ENCODE measurements around the gene JADE2.
"Not testable (repeated sequence)": the region's sequence is repeated elsewhere in the genome, so short reads cannot be mapped to it uniquely, and the experiment has no call there.

Gene JADE2

DNA sequence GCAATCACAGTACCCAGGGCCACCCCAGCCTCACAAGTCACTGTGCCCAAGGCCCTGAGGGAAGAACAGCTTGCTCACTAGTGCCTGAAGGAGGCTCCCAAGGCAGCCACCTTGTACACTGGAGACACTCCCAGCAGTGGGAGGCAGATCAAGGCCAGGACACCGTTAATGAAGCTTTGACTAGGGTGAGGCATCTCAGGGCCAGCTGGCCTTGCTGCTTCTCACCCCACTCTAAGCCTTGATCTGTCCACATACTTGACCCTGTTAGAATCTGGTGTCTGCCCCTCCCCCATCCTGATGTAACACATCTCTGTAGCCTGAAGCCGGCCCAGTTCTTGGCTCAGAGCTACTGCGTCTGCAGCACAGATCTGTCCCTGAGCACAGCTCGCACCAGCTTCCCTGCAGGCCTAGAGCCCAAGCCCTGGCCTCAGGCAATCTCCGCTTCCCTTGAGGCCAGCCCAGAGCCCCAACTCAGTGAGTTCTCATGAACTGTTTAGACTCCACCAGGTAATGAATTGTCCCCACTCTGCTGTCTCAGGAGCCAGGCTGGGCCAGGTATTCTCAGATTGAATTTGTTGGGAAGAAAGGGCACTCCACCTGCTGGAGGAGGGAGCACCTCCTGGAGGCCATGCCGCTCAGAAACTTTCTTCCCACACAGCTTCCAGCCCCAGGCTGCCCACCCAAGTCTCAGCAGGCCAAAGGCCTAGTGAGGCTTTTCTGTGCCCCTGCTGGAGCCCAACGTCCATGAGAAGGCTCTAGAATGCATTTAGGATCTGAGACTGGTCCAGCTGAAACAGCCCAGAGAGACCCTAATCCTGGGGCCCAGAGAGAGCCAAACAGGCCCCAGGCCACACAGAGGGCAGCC lies 13.4 kb upstream of the JADE2 start:
- Histone ChIP-seq H3K27ac (no peak overlapping the region), H3K4me1 (ENCODE audit: control insufficient read depth in 1 of 2, insufficient read depth in 1 of 2, low read depth in 1 of 2, low read length in 1 of 2) (no peaks in the 10 kb centered on the region)

GRCh38 chr5:134512661-134512999 lies 12.8 kb upstream of the JADE2 start:
- Histone ChIP-seq H3K36me3 (no peaks in the 10 kb centered on the region), H3K27ac (no peak overlapping the region), H3K27me3 (no peaks in the 10 kb centered on the region), H3K4me1 (ENCODE audit: control insufficient read depth in 1 of 2, insufficient read depth in 1 of 2, low read depth in 1 of 2, low read length in 1 of 2) (no peaks in the 10 kb centered on the region), H3K4me3 (ENCODE audit: low read depth in 1 of 2, low read length in 1 of 2) (no peak overlapping the region), H3K9me3 (no peaks in the 10 kb centered on the region)
- no peak for TF ChIP-seq CTCF (IDR thresholded peaks at IDR 0.05)

More for the DNA sequence above, 13.4 kb upstream of the JADE2 start:
- Histone ChIP-seq H3K36me3 (no peaks in the 10 kb centered on the region), H3K4me3 (ENCODE audit: low read depth in 1 of 2, low read length in 1 of 2) (no peak overlapping the region), H3K9me3 (no peaks in the 10 kb centered on the region), H3K27me3 (no peaks in the 10 kb centered on the region)
- TF ChIP-seq CTCF (IDR thresholded peaks at IDR 0.05), result no peak

DNA sequence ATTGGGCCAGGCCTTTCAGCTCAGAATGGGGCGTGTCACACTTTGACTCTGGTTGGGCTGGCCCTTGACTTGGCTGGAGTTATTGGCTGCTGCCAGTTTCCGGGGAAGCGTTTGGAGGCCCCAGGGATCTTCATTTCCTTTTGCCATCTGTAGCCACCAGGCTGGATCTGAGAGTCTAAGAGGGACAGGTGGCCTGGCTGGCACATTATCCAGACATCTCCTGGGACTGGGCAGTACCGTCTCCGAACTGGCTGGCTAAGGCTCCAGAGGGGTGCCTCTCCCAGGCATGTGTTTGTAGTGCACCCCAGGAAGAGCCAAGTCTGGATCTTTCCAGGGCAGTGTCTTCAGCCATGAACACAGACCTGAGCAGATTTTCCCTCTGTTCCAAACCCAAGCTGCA lies 9.7 kb upstream of the JADE2 start:
- no peak overlapping the region for H3K4me3 ChIP-seq (ENCODE audit: low read depth in 1 of 2, low read length in 1 of 2)
- no peaks in the 10 kb centered on the region for H3K36me3 ChIP-seq
- H3K27me3 ChIP-seq, result no peaks in the 10 kb centered on the region
- no peaks in the 10 kb centered on the region for H3K4me1 ChIP-seq (ENCODE audit: control insufficient read depth in 1 of 2, insufficient read depth in 1 of 2, low read depth in 1 of 2, low read length in 1 of 2)
- no peak for TF ChIP-seq CTCF (IDR thresholded peaks at IDR 0.05)
- H3K27ac ChIP-seq, result no peak overlapping the region
- H3K9me3 ChIP-seq, result no peaks in the 10 kb centered on the region

DNA sequence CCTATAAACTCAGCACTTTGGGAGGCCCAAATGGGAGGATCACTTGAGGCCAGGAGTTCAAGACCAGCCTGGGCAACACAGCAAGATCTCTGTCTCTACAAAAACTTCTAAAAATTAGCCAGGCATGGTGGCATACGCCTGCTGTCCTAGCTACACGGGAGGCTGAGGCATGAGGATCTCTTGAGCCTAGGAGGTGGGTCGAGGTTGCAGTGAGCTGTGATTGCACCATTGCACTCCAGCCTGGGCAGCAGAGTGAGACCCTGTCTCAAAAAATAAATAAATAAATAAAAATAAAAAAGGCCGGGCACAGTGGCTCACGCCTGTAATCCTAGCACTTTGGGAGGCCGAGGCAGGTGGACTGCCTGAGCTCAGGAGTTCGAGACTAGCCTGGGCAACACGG lies 8.5 kb upstream of the JADE2 start:
- H3K4me3 ChIP-seq (ENCODE audit: low read depth in 1 of 2, low read length in 1 of 2); H3K27ac ChIP-seq; H3K36me3 ChIP-seq; H3K4me1 ChIP-seq (ENCODE audit: control insufficient read depth in 1 of 2, insufficient read depth in 1 of 2, low read depth in 1 of 2, low read length in 1 of 2); H3K27me3 ChIP-seq; H3K9me3 ChIP-seq: not testable (repeated sequence)

GRCh38 chr5:134517553-134517952 lies 7.9 kb upstream of the JADE2 start:
- Histone ChIP-seq H3K27me3 (no peaks in the 10 kb centered on the region), H3K36me3 (no peaks in the 10 kb centered on the region), H3K4me3 (ENCODE audit: low read depth in 1 of 2, low read length in 1 of 2) (no peak overlapping the region), H3K9me3 (no peaks in the 10 kb centered on the region), H3K4me1 (ENCODE audit: control insufficient read depth in 1 of 2, insufficient read depth in 1 of 2, low read depth in 1 of 2, low read length in 1 of 2) (no peaks in the 10 kb centered on the region), H3K27ac (no peak overlapping the region)
- TF ChIP-seq CTCF (IDR thresholded peaks at IDR 0.05), result no peak

DNA sequence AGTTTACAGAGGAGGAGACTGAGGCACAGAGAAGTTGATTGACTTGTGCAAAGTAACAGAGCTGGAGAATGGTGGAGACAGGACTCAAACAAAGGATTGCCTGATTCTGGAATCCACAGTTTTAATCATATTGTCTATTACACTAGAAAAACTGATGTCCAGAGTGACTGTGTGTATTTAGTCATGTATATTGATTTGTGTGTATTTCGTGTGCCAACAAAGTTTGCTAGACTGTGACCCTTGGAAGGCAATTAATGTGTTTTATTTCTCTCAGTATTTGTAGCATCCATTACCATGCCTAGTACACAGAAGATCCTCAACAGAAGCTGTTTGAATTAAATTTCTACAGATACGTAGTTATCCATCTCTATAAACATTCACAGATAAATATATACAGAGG lies 5.5 kb upstream of the JADE2 start:
- Histone ChIP-seq H3K27me3 (peaks cover 6% of the 10 kb centered on the region), H3K9me3 (no peaks in the 10 kb centered on the region), H3K4me1 (ENCODE audit: control insufficient read depth in 1 of 2, insufficient read depth in 1 of 2, low read depth in 1 of 2, low read length in 1 of 2) (peaks cover 8 to 10% of the 10 kb centered on the region in 2 experiments), H3K36me3 (no peaks in the 10 kb centered on the region), H3K4me3 (ENCODE audit: low read depth in 1 of 2, low read length in 1 of 2) (no peak overlapping the region), H3K27ac (no peak overlapping the region)
- no peak for TF ChIP-seq CTCF (IDR thresholded peaks at IDR 0.05)

All from neutrophil (primary cell).